Hematopoietic multipotent progenitor cell treated with erythropoietin and hydrocortisone succinate and interleukin-3 and kit ligand, for 17 days (in vitro differentiated cells): Measurements from ENCODE around the gene CTNND2.

Experiments used
- DNase-seq: peaks from one replicate; pipeline ENCODE4 v3.0.0-alpha.2; 2015; ENCODE audit warnings: low spot score

CTNND2 gene

GRCh38 chr5:11518676-11519075 is 385.6 kb downstream of the CTNND2 start:
- no peak for DNase-seq

GRCh38 chr5:11514705-11515432 is 389.4 kb downstream of the CTNND2 start:
- no peak for DNase-seq

DNA sequence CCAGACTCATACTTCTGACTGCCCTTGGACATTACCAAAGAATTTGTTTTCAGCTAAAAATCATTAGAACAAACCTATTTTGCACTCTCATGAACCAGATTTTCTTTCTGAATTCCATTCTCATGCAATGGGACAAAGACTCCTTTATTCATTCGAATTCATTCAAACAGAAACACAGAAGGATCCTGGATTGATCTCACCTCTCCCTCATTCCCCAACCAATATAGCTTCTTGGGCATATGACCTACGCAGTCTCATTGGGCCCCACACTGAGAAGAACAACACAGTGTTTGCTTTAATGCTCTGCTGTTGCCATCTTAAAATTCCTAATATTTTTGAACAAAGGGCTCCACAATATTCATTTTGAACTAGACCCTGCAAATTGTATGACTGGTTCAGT is 392.4 kb downstream of the CTNND2 start:
- no peak for DNase-seq

DNA sequence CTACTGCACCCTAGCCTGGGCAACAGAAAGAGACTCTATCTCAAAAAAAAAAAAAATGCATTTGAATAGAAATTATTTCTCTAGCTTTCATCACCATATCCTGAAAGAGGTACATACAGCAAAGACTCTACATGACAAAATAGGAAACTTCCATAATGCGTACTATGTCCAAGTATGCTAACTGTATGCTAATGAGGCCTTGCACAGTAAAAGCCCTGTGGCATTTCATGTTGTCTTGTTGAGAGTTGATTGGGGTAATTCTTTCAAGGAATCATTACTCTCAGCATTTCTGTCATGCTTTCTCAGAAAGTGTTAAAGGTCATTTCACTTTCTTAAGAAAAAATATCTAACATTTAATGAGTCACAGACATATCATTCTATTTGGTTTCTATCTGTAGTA is 393.4 kb downstream of the CTNND2 start:
- DNase-seq = no peak

DNA sequence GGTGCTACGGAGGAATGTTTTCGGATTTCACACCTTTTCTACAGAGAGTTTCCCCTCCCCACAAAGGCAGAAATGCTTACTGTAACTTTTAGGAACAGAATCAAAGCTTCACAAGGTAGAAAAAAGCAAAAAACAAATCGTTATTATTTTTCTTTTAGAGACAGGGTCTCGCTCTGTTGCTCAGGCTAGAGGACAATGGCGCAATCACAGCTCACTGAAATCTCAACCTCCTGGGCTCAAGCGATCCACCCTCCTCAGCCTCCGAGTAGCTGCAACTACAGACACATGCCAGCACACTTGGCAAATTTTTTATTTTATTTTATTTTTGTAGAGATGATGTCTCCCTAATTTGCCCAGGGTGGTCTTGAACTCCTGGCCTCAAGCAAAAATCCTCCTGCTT is 394.5 kb downstream of the CTNND2 start:
- DNase-seq = no peak

DNA sequence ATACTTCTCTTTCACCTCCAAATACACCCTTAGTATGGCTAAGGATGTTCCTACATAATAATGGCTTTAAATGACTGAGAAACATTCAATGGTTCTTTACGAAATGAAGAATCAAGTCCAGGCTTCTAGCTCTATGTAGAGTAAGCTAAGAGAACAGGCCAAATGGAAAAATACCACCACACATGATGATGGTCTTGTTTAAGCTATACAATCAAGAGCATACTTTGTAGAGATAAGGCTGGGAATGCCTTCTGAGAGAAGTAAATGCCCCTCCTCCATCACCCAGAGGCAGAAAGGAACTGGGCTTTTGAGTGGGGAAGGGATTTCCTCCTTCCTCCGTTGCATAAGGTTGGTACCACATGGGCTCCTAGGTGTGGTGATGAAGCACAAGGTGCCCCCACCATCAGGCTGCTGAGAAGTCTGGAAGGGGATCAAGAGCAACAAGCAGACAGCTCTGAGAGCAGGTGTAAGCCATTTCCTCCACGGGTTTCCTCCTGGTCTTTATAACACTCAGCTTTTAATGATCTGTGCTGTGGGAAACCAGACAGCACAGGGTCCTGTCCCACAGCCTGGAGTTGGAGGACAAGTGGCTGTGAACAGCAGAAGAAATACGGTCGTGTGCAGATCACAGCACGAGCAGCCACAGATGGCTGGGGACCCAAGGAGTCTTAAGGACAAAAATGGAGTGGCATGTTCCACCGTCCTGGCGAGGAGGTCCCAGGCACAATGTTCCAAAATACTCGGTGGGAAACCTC is 396.9 kb downstream of the CTNND2 start:
- no peak for DNase-seq

DNA sequence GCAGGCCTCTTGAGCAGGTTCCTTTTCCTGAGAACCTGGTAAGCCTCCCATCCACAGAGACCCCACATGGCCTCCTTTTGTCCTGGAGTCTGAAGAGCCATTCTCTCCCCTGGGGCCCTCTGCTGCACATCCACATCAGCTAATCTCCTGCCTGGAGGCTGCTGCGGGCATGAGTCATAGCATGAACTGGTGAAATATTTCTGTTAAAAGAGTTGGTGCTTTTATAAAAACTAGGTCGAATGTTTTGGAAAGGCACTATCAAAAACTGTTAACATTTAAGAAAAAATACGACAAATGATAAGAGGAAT is 399.4 kb downstream of the CTNND2 start:
- no peak for DNase-seq

GRCh38 chr5:11504065-11504885 is 400.0 kb downstream of the CTNND2 start:
- DNase-seq = no peak

- DNase-seq = no peak
Observed at GRCh38 chr5:11502783-11503182, 401.5 kb downstream of the CTNND2 start.

GRCh38 chr5:11497651-11498050 is 406.6 kb downstream of the CTNND2 start:
- no peak for DNase-seq

- DNase-seq = no peak
Observed at GRCh38 chr5:11496137-11496719, 408.0 kb downstream of the CTNND2 start.

DNA sequence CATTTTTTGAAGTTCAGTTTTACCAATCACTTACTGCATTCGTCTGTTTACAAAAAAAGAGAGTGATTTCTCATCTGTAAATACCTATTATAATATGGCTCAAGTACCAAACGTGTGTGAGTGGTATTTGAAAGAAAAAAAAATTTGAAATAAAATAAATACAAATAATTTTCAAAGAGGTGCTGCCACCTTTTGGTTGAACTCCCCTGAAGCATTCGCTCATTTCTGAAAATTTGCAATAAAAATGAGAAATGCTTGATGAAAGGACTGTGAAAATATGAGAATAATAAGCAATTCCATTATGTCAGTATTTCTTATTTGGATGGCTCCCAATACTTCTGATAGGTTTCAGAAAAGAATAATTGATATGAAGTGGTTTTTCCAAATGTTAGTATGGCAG is 409.9 kb downstream of the CTNND2 start:
- DNase-seq = no peak

DNA sequence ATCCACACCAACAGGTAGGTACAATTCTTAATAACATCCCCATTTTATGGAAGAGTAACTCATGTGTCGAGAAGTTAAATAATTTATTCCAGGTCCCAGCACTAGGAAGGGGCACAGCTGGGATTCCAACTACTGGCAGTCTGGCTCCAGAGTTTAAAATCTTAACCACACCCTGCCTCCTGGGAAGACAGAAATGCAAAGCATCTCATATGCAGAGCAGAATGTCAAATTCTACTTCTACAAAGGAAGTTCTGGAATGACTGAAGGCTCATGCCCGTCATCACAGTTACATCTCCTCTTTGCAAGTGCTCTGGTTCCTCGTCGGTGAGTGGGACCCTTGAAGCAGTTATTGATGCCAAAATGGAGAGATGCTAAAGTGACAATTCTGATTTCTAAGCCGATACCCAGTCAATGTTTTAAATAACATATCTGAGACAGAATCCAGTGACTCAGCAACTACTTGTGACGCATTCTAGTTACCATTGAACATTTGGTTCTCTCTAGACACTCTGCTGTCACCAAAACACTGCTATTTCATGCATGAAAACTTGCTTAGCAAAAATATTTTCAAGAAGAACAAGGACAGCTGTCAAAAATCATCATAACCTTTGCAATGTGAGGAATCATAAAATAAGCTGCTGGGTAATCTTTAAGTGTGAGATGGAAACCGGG is 412.7 kb downstream of the CTNND2 start:
- no peak for DNase-seq

GRCh38 chr5:11483630-11484029 is 420.6 kb downstream of the CTNND2 start:
- no peak for DNase-seq

- no peak for DNase-seq
Observed at GRCh38 chr5:11482011-11482410, 422.2 kb downstream of the CTNND2 start.

GRCh38 chr5:11477786-11478185 is 426.5 kb downstream of the CTNND2 start:
- no peak for DNase-seq

DNA sequence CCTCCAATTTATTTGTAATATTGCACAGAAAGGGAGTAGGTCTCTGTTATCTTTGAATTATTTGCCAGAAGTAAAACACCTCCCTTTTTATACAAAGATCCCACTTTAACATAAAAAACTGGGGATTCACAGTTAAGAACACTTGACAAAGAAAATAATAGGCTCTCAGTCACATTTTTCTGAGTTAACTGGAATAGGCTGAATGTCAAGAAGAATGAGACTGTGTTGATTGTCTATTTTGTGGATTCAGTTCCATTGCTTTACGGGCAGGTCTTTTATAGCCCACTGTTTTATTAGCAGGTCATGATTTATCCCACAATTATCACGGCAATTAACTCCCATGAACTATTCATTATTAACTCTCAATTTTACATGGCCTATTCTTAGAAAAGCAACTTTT is 427.4 kb downstream of the CTNND2 start:
- DNase-seq = no peak

GRCh38 chr5:11468334-11469039 is 435.8 kb downstream of the CTNND2 start:
- DNase-seq = no peak

DNA sequence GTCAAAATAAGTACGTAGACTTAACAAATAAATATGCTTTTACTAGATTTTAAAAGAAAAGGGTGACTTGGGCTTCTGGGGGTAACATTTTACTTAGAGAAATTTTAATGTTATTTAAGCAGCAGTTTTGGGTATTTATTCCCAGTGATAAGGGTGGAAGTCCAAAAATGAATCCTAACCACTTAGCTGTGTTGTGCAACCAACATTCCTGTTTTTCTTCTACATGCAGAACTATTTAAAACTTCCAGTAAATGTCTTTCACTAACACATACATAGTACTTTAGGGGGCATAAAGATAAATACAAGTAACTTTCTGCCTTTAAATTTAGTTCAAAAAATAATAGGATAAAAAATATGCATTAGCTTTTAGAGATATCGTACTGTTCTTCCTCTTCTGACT is 436.7 kb downstream of the CTNND2 start:
- no peak for DNase-seq

DNA sequence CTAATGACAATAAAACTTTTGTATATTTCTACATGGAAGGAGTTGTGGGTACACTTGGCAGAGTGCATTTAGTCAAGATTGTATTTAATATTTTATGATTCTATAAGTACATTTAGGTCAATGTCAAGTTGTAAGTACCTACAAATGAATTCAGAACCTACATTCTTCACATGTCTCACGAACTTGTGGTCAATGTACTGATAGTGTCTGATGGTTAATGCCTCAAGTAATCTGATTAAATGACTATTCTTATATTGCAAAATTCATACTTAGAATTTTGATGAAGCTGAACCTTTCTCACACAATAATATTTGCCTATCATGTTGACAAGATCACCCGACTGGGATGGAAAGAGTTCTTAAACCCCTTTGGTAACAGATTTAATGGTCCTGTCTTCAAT is 444.5 kb downstream of the CTNND2 start:
- DNase-seq = no peak

- no peak for DNase-seq
Observed at GRCh38 chr5:11455505-11455904, 448.7 kb downstream of the CTNND2 start.
